Testis (tissue), 2 donors: Measurements from ENCODE around the gene TBL1X.

Source experiments
- CTCF ChIP-seq, 3 experiments: fragments of 450-650 bp in 2 of 3; fragments of 200-600 bp in 1 of 3; sonication (generic) in 1 of 3; IDR thresholded peaks; one replicate each; pipeline ENCODE4 v1.5.1; 2016 to 2019; ENCODE audit warnings: antibody characterized with exemption in 3 of 3, mild to moderate bottlenecking in 2 of 3, moderate library complexity in 1 of 3
- POLR2A ChIP-seq: fragments of 450-650 bp; IDR thresholded peaks from one replicate; pipeline ENCODE4 v1.6.1; 2017; ENCODE audit warnings: antibody characterized with exemption, mild to moderate bottlenecking, moderate library complexity

DNA sequence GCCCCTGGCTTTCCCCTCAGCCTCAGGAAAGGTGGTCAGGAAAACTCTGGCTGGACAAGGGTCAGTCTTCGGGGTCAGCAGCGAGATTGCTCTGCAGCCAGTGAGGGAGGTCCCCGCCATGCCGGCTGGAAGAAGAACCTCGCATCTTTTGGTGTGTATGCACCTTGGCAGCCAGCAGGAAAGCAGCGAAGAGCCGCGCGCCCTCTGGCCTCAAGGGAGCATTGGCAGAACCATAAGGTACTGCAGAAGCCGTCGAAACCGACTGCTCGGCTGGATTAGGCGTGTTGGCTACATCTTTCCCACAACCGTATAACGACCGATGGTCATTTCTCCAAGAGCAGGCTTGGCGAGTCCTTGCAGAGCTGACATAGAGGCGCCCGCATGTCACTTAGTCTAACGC is 252.5 kb downstream of the TBL1X start:
- TF ChIP-seq CTCF (IDR thresholded peaks at IDR 0.05) (no peak), POLR2A (no peak)
